Keratinocyte (primary cell): ENCODE results near the gene DDX5. TPM values are rescaled to one million over a fixed set of nuclear protein-coding genes. Genes with fewer than 3 reads are reported as not detected.

Source experiments
- DNase-seq: peaks from one replicate; pipeline ENCODE4 v3.0.0-alpha.2; 2011; ENCODE audit warnings: low read depth, missing footprints, low spot score
- FAIRE-seq: peaks from 2 replicates; lab custom pipeline; 2011; peaks lifted over from hg19 to GRCh38; lab: Jason Lieb, UNC
- H2AFZ ChIP-seq: 2 replicates; pipeline ENCODE4 v1.6.0; 2012; ENCODE audit warnings: low read length, control low read depth, inconsistent platforms; ENCODE audit not compliant: control insufficient read depth
- H3K27ac ChIP-seq: 2 replicates; pipeline ENCODE4 v1.5.1; 2011; ENCODE audit warnings: low read length; ENCODE audit not compliant: control insufficient read depth, insufficient read depth
- H3K27me3 ChIP-seq: 3 replicates; pipeline ENCODE4 v1.6.0; 2011; ENCODE audit warnings: low read length; ENCODE audit not compliant: control insufficient read depth, insufficient read depth; ENCODE audit errors: extremely low read depth
- H3K36me3 ChIP-seq, 2 experiments: 2 replicates in 1 of 2; 3 replicates in 1 of 2; pipeline ENCODE4 v1.5.1; 2011; ENCODE audit warnings: low read length in 2 of 2, mild to moderate bottlenecking in 1 of 2; ENCODE audit not compliant: control insufficient read depth in 2 of 2, insufficient read depth in 2 of 2; ENCODE audit errors: extremely low read depth in 1 of 2
- H3K4me1 ChIP-seq: 3 replicates; pipeline ENCODE4 v1.5.1; 2011; ENCODE audit warnings: low read length; ENCODE audit not compliant: control insufficient read depth, insufficient read depth; ENCODE audit errors: extremely low read depth
- H3K4me2 ChIP-seq: 3 replicates; pipeline ENCODE4 v1.6.0; 2011; ENCODE audit warnings: low read depth, low read length; ENCODE audit not compliant: control insufficient read depth, insufficient read depth; ENCODE audit errors: extremely low read depth
- H3K4me3 ChIP-seq, 3 experiments: fragments of 200-600 bp in 1 of 3; sonication (generic) in 1 of 3; 2 replicates in 2 of 3; 3 replicates in 1 of 3; pipeline ENCODE4 v1.5.1; 2011 to 2016; ENCODE audit warnings: low read length in 3 of 3, mild to moderate bottlenecking in 3 of 3, control low read depth in 2 of 3, inconsistent platforms in 1 of 3, low read depth in 1 of 3, mixed read lengths in 1 of 3, mixed run types in 1 of 3, moderate library complexity in 1 of 3; ENCODE audit not compliant: control insufficient read depth in 2 of 3, insufficient read depth in 2 of 3; ENCODE audit errors: extremely low read depth in 1 of 3
- H3K79me2 ChIP-seq: 2 replicates; pipeline ENCODE4 v1.6.0; 2012; ENCODE audit warnings: low read length; ENCODE audit not compliant: control insufficient read depth, insufficient read depth
- H3K9ac ChIP-seq: 3 replicates; pipeline ENCODE4 v1.6.0; 2011; ENCODE audit warnings: low read length; ENCODE audit not compliant: control insufficient read depth, insufficient read depth; ENCODE audit errors: extremely low read depth
- H3K9me1 ChIP-seq: 3 replicates; pipeline ENCODE4 v1.6.0; 2011; ENCODE audit warnings: low read length; ENCODE audit not compliant: control insufficient read depth, insufficient read depth; ENCODE audit errors: extremely low read depth
- H3K9me3 ChIP-seq: 2 replicates; pipeline ENCODE4 v1.5.1; 2012; ENCODE audit warnings: low read depth, low read length; ENCODE audit not compliant: control insufficient read depth
- H4K20me1 ChIP-seq: 3 replicates; pipeline ENCODE4 v1.6.0; 2011; ENCODE audit warnings: low read length; ENCODE audit not compliant: control insufficient read depth, insufficient read depth; ENCODE audit errors: extremely low read depth
- EZH2 ChIP-seq: IDR thresholded peaks from one replicate; pipeline ENCODE4 v1.6.1; 2012; ENCODE audit warnings: inconsistent platforms, mild to moderate bottlenecking, low read length, moderate library complexity
- dilution Hi-C: fragments of 300-500 bp; cut with MboI; formaldehyde crosslinking; loops from one replicate; pipeline ENCODE4 v1.7.0; 2020; ENCODE audit warnings: low sequenced_read_pairs; ENCODE audit not compliant: extremely low pct_ligation_motif_present
- polyA plus RNA-seq, 5 experiments: library from polyadenylated mRNA; depleted of rRNA in 3 of 5; stranded (reverse) in 3 of 5; stranded (forward) in 1 of 5; unstranded in 1 of 5; fragments of >200 nt; gene quantifications; 1 replicate in 1 of 5; 2 replicates in 3 of 5; 3 replicates in 1 of 5; pipeline versions ENCODE4 v1.2.1 to v1.2.3, GENCODE V29; 2011 to 2012; ENCODE audit warnings: missing spikeins in 2 of 5, low read depth in 1 of 5, low replicate concordance in 1 of 5
- TF ChIP-seq, protein P1 (sequence below), 3 experiments: IDR thresholded peaks in 1 of 3; conservative IDR thresholded peaks in 1 of 3; optimal IDR thresholded peaks in 1 of 3; 2 replicates in 2 of 3; 3 replicates in 1 of 3; pipeline versions ENCODE3 to v1.5.1; 2011; ENCODE audit warnings: low read length in 3 of 3, mild to moderate bottlenecking in 3 of 3, moderate library complexity in 2 of 3, control low read depth in 1 of 3, inconsistent platforms in 1 of 3; ENCODE audit not compliant: insufficient read depth in 2 of 3; ENCODE audit errors: extremely low read depth in 1 of 3

Gene DDX5
- polyA plus RNA-seq, 1 donor (not counting 4 experiments of a cell fraction or from before 2014, with no cell fraction given), result 793 TPM

GRCh38 chr17:64536913-64537312 is 30.8 kb upstream of the DDX5 start:
- FAIRE-seq (no peak), DNase-seq (no peak)
- H4K20me1 ChIP-seq, result peaks cover 8% of the 10 kb centered on the region
- no peak overlapping the region for H2AFZ ChIP-seq
- H3K4me1 ChIP-seq, result no peaks in the 10 kb centered on the region
- H3K9ac ChIP-seq, result no peak overlapping the region
- no peak for TF ChIP-seq EZH2
- TF ChIP-seq, protein P1, sequence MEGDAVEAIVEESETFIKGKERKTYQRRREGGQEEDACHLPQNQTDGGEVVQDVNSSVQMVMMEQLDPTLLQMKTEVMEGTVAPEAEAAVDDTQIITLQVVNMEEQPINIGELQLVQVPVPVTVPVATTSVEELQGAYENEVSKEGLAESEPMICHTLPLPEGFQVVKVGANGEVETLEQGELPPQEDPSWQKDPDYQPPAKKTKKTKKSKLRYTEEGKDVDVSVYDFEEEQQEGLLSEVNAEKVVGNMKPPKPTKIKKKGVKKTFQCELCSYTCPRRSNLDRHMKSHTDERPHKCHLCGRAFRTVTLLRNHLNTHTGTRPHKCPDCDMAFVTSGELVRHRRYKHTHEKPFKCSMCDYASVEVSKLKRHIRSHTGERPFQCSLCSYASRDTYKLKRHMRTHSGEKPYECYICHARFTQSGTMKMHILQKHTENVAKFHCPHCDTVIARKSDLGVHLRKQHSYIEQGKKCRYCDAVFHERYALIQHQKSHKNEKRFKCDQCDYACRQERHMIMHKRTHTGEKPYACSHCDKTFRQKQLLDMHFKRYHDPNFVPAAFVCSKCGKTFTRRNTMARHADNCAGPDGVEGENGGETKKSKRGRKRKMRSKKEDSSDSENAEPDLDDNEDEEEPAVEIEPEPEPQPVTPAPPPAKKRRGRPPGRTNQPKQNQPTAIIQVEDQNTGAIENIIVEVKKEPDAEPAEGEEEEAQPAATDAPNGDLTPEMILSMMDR (optimal IDR thresholded peaks at IDR 0.05 in 1 of 3, IDR thresholded peaks at IDR 0.05 in 1 of 3, conservative IDR thresholded peaks at IDR 0.05 in 1 of 3; ENCODE audit: extremely low read depth in 1 of 3, insufficient read depth in 2 of 3, low read length in 3 of 3), result no peak
- no peaks in the 10 kb centered on the region for H3K79me2 ChIP-seq
- H3K9me3 ChIP-seq, result no peaks in the 10 kb centered on the region
- dilution Hi-C loops, result no loop called here
- no peak overlapping the region for H3K4me3 ChIP-seq
- peaks cover 30 to 48% of the 10 kb centered on the region in 2 experiments for H3K36me3 ChIP-seq
- no peak overlapping the region for H3K4me2 ChIP-seq
- no peaks in the 10 kb centered on the region for H3K27me3 ChIP-seq
- no peak overlapping the region for H3K27ac ChIP-seq
- no peaks in the 10 kb centered on the region for H3K9me1 ChIP-seq

GRCh38 chr17:64535357-64535756 is 29.3 kb upstream of the DDX5 start:
- Histone ChIP-seq H3K36me3 (peaks cover 26 to 47% of the 10 kb centered on the region in 2 experiments), H4K20me1 (peaks cover 8% of the 10 kb centered on the region)
- dilution Hi-C loops, result no loop called here

More at GRCh38 chr17:64535357-64535756, 29.3 kb upstream of the DDX5 start:
- FAIRE-seq (no peak), DNase-seq (no peak)
- Histone ChIP-seq H3K79me2 (no peaks in the 10 kb centered on the region), H3K27ac (no peak overlapping the region), H3K9me3 (no peaks in the 10 kb centered on the region), H2AFZ (no peak overlapping the region), H3K4me3 (no peak overlapping the region), H3K9ac (no peak overlapping the region), H3K4me1 (no peaks in the 10 kb centered on the region), H3K27me3 (no peaks in the 10 kb centered on the region), H3K9me1 (no peaks in the 10 kb centered on the region), H3K4me2 (no peak overlapping the region)
- TF ChIP-seq, protein P1 (optimal IDR thresholded peaks at IDR 0.05 in 1 of 3, IDR thresholded peaks at IDR 0.05 in 1 of 3, conservative IDR thresholded peaks at IDR 0.05 in 1 of 3; ENCODE audit: extremely low read depth in 1 of 3, insufficient read depth in 2 of 3, low read length in 3 of 3), result no peak
- no peak for TF ChIP-seq EZH2
